NCI-H1417 (cell line): ENCODE results near the gene ACSL6.
"Not testable (repeated sequence)": the region's sequence is repeated elsewhere in the genome, so short reads cannot be mapped to it uniquely, and the experiment has no call there.

Experiments
- DNase-seq, 3 experiments: peaks; one replicate each; lab custom pipeline; 2025; lab: John Stamatoyannopoulos, UW

ACSL6 gene

GRCh38 chr5:131939690-131940345, 71.6 kb downstream of the ACSL6 start:
- no peak for DNase-seq

GRCh38 chr5:131932235-131932634, 79.2 kb downstream of the ACSL6 start:
- DNase-seq: no peak

GRCh38 chr5:131928957-131929356, 82.5 kb downstream of the ACSL6 start:
- no peak for DNase-seq

GRCh38 chr5:131926168-131926567, 85.3 kb downstream of the ACSL6 start:
- DNase-seq: no peak

- no peak for DNase-seq
These were observed 95.0 kb downstream of the ACSL6 start for GRCh38 chr5:131916481-131916880.

- DNase-seq: no peak
These were observed 97.0 kb downstream of the ACSL6 start for GRCh38 chr5:131914472-131914871.

GRCh38 chr5:131913603-131914002, 97.9 kb downstream of the ACSL6 start:
- no peak for DNase-seq

- DNase-seq: no peak
These were observed 104.8 kb downstream of the ACSL6 start for GRCh38 chr5:131906668-131907067.

GRCh38 chr5:131902266-131902665, 109.2 kb downstream of the ACSL6 start:
- not testable (repeated sequence) for DNase-seq
